Esophagus (tissue), 2 donors: ENCODE data around the gene DOCK10. TPM values are rescaled to one million over a fixed set of nuclear protein-coding genes. Genes with fewer than 3 reads are reported as not detected.

ENCODE experiments used
- H3K27ac ChIP-seq, 2 donors: one replicate each; pipeline ENCODE4 v1.5.1; 2013; ENCODE audit warnings: low read depth in 2 of 2, mild to moderate bottlenecking in 2 of 2, inconsistent platforms in 1 of 2, low read length in 1 of 2, moderate library complexity in 1 of 2
- H3K27me3 ChIP-seq, 2 donors: one replicate each; pipeline ENCODE4 v1.6.1; 2013; ENCODE audit warnings: low read length in 2 of 2, control low read depth in 1 of 2, mild to moderate bottlenecking in 1 of 2; ENCODE audit not compliant: insufficient read depth in 2 of 2, control insufficient read depth in 1 of 2
- H3K36me3 ChIP-seq, 2 donors: one replicate each; pipeline ENCODE4 v1.6.1; 2013; ENCODE audit warnings: low read length in 1 of 2; ENCODE audit not compliant: control insufficient read depth in 2 of 2, insufficient read depth in 2 of 2
- H3K4me1 ChIP-seq, 2 donors: one replicate each; pipeline ENCODE4 v1.6.1; 2013; ENCODE audit warnings: low read length in 1 of 2; ENCODE audit not compliant: control insufficient read depth in 2 of 2, insufficient read depth in 2 of 2
- H3K4me3 ChIP-seq, 2 donors: one replicate each; pipeline ENCODE4 v1.5.1; 2013; ENCODE audit warnings: low read length in 2 of 2, mild to moderate bottlenecking in 2 of 2, low read depth in 1 of 2, moderate library complexity in 1 of 2
- H3K9me3 ChIP-seq, 2 donors: one replicate each; pipeline ENCODE4 v1.6.1; 2013; ENCODE audit warnings: mild to moderate bottlenecking in 2 of 2, low read depth in 1 of 2, low read length in 1 of 2, moderate library complexity in 1 of 2; ENCODE audit not compliant: control insufficient read depth in 2 of 2, insufficient read depth in 1 of 2
- WGBS, 2 donors: extraction: QIAGEN DNeasy Blood & Tissue Kit; methylation state at CpG; one replicate each; pipeline ENCODE4 v1.1.7; 2013; 5-methylcytosine and 5-hydroxymethylcytosine counted together
- polyA plus RNA-seq, 2 donors: library from polyadenylated mRNA; stranded (reverse); fragments of 200-250 nt; gene quantifications; one replicate each; pipeline ENCODE4 v1.2.3, GENCODE V29; 2013
- donor health status: healthy with polysubstance abuse.
- donor health status: Bipolar disorder and iron deficiency.

Gene DOCK10
- polyA plus RNA-seq, 2 donors, result 1.7 to 2.5 TPM

GRCh38 chr2:224723586-224724217 lies 318.6 kb downstream of the DOCK10 start:
- no peaks in the 10 kb centered on the region for H3K4me1 ChIP-seq
- H3K4me3 ChIP-seq, result no peak overlapping the region
- no peak overlapping the region for H3K27ac ChIP-seq
- H3K9me3 ChIP-seq, result no peaks in the 10 kb centered on the region
- no peaks in the 10 kb centered on the region for H3K36me3 ChIP-seq
- WGBS, 2 donors, result 60 to 64% methylated on average over 2 of the region's 2 CpGs
- H3K27me3 ChIP-seq, result no peaks in the 10 kb centered on the region

DNA sequence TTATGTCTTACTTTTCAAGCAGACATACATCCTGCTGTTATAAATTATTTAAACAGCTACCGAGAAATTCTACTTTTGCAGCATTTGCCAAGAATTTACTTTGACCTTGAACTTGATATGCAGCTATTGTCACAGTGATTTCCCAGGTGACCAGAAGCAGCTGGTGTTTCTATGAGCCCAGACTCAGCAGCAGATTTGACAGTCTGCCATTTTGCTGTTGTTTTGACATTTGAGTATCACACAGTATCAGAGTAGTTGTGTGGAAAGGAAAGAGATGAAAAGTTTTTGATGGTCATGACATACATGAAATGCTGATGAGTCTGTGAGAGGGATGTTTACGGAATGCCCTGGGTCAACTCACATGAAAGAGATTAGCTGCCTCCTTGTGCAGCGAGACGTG lies 319.5 kb downstream of the DOCK10 start:
- Histone ChIP-seq H3K9me3 (no peaks in the 10 kb centered on the region), H3K27ac (no peak overlapping the region), H3K4me1 (no peaks in the 10 kb centered on the region), H3K4me3 (no peak overlapping the region), H3K27me3 (no peaks in the 10 kb centered on the region), H3K36me3 (no peaks in the 10 kb centered on the region)
- 80 to 86% methylated on average over 4 of the region's 4 CpGs for WGBS, 2 donors

- H3K9me3 ChIP-seq, result no peaks in the 10 kb centered on the region
- no peak overlapping the region for H3K27ac ChIP-seq
- H3K4me1 ChIP-seq, result no peaks in the 10 kb centered on the region
- H3K4me3 ChIP-seq, result no peak overlapping the region
- H3K36me3 ChIP-seq, result no peaks in the 10 kb centered on the region
- 80 to 82% methylated on average over 3 of the region's 3 CpGs for WGBS, 2 donors
- H3K27me3 ChIP-seq, result no peaks in the 10 kb centered on the region
Observed at GRCh38 chr2:224722250-224722649, 320.0 kb downstream of the DOCK10 start.

GRCh38 chr2:224716921-224717320 lies 325.3 kb downstream of the DOCK10 start:
- Histone ChIP-seq H3K4me3 (no peak overlapping the region), H3K36me3 (no peaks in the 10 kb centered on the region), H3K27me3 (no peaks in the 10 kb centered on the region), H3K4me1 (no peaks in the 10 kb centered on the region), H3K9me3 (no peaks in the 10 kb centered on the region), H3K27ac (no peak overlapping the region)
- 64 to 83% methylated on average over 2 of the region's 2 CpGs for WGBS, 2 donors

DNA sequence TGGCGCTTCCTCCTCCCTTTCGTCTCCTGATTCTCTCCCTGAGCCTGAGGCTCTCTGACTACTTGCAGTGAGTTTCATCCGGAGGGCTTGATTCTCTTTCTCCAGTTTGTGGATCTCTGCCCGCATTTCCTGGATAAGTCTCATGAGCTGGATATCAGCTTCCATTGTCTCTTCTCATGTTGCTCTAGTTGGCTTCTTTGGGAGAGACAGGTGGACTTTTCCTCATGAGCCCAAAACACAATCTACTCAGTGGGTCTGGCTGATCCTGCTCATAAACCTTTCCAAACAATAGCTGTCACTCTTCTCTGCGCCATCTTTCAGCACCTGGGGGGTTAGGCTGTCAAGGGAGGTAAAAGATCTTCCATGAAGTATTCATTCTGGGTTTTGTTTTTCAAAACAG lies 326.1 kb downstream of the DOCK10 start, which contains the start of gene CCDC195:
TSS of gene CCDC195 (minus strand) at position 165 of the 400 bp plus-strand sequence. CDS start at position 165, 0 bp downstream.
- no peak within 1 kb of the TSS for H3K27ac ChIP-seq
- H3K4me1 ChIP-seq, result no peaks in the 10 kb centered on the region
- WGBS, 2 donors, result 84 to 88% methylated on average over 5 of the region's 5 CpGs
- H3K9me3 ChIP-seq, result no peaks in the 10 kb centered on the region
- no peaks in the 10 kb centered on the region for H3K27me3 ChIP-seq
- no peak within 1 kb of the TSS for H3K4me3 ChIP-seq
- H3K36me3 ChIP-seq, result no peaks in the 10 kb centered on the region
